Measurements from ENCODE around the gene IKZF1.

Gene IKZF1

DNA sequence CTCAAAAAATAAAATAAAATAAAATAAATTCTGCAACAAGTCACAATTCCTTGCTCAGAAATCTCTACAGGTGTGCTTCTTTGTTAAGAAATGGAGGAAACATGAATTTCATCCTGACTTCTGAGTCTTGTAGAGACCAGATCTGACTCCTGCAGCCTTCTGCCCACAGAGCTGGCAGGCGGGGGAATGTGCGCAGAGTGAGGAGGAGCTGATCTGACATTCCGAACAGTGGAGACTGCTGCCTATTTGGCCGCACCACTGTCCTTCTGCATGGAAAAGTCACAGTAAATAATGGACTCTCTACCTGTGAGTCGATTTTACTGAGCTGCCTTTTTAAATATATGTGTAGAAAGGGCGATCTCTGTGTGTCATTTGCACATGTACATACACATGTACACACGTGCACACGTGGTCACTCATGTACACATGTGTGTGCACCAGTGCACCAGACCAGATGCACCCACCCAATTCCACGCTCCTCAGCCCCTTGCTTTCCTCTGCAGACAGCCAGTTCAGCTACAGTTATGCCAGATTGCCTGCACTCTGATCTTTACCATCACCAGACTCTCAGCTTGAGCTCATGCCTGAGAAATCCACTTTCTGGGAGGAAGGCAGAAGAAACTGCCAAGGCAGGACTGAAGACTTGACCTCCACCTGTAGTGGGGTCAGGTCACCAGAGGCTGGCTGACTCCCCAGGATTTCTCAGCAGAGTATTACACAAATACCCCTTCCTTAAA, 54.9 kb downstream of the IKZF1 start:
- TF ChIP-seq CTCF (IDR thresholded peaks at IDR 0.05; ENCODE audit: borderline replicate concordance, extremely low read depth, low read length, poor library complexity, severe bottlenecking) (no peak), EZH2 (IDR thresholded peaks at IDR 0.05; ENCODE audit: borderline replicate concordance, low read depth, low read length, severe bottlenecking) (no peak)
- Histone ChIP-seq H3K9ac (ENCODE audit: low read depth, low read length) (peak overlapping the region; percentile 64), H3K4me2 (ENCODE audit: insufficient read depth, low read length) (peak overlapping the region; percentile 46), H3K4me3 (ENCODE audit: low read depth in 1 of 2, low read length in 2 of 2) (peak overlapping the region in 1 of 2 experiments; percentile 24; a peak in 1 of 4 replicates), H3K79me2 (ENCODE audit: insufficient read depth, low read length) (peaks cover 88% of the 10 kb centered on the region), H3K27me3 (ENCODE audit: insufficient read depth, low read length, poor library complexity) (no peaks in the 10 kb centered on the region), H3K27ac (ENCODE audit: low read length) (peak overlapping the region; percentile 95), H3K4me1 (ENCODE audit: insufficient read depth, low read length) (peaks cover 86% of the 10 kb centered on the region), H2AFZ (ENCODE audit: low read depth, low read length) (no peak overlapping the region), H3K36me3 (ENCODE audit: insufficient read depth, low read length) (peaks cover 68% of the 10 kb centered on the region), H4K20me1 (ENCODE audit: insufficient read depth, low read length) (no peaks in the 10 kb centered on the region), H3K9me3 (ENCODE audit: insufficient read depth, low read length, severe bottlenecking) (no peaks in the 10 kb centered on the region)
- DNase-seq (peak; percentile 50), ATAC-seq (ENCODE audit: insufficient read depth, low read depth) (peak; percentile 13; the same call in 1 of the 3 replicates)

DNA sequence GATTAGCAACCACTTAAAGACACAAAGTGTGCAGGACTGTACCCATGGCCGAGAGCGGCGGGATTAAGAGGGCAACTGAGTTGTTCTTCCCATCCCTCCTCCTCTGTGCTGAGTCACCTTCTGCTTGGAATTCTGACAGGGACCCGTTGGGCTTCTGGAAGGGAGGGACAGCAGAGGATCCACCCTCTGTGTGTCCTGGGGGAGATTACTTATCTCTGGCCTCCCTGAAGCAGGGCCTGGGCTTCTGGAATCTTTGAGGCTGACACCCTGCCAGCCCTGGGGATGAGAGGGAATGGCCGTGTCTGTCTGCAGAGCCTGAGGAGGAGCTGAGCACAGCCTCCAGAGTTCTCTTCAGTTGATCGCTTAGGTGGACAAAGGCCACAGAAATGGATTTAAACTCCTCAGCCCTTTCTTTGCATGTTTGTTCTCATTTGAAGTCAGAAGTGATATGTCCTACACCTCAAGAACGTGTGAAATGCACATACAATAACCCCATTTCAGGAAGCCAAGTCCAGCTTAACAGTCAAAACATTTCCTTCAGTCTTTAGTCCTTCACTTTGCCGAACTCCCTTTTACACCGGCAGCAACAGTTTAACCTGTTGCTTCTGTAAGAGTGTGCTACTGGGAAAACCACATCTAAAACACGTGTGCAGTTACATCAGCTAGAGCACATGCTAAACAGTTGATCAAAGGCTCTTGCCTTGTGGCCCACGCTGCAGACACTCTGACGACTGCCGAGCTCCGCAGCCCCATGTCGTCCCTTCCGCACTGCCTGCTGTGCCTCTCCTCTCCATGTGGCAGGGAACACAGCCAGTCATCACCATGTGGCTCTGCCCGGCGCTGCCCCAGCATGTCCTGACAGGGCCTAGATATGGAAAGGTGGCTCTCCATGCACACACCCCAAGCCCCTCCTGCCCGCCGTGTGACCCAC, 55.7 kb downstream of the IKZF1 start:
- H3K27ac ChIP-seq (ENCODE audit: low read length): peak overlapping the region; percentile 95
- peaks cover 80% of the 10 kb centered on the region for H3K4me1 ChIP-seq (ENCODE audit: insufficient read depth, low read length)
- H3K9ac ChIP-seq (ENCODE audit: low read depth, low read length): peak overlapping the region; percentile 64
- peak; percentile 22 for TF ChIP-seq CTCF (IDR thresholded peaks at IDR 0.05; ENCODE audit: borderline replicate concordance, extremely low read depth, low read length, poor library complexity, severe bottlenecking)
- TF ChIP-seq EZH2 (IDR thresholded peaks at IDR 0.05; ENCODE audit: borderline replicate concordance, low read depth, low read length, severe bottlenecking): no peak
- no peaks in the 10 kb centered on the region for H3K9me3 ChIP-seq (ENCODE audit: insufficient read depth, low read length, severe bottlenecking)
- H4K20me1 ChIP-seq (ENCODE audit: insufficient read depth, low read length): no peaks in the 10 kb centered on the region
- H3K27me3 ChIP-seq (ENCODE audit: insufficient read depth, low read length, poor library complexity): no peaks in the 10 kb centered on the region
- ATAC-seq (ENCODE audit: insufficient read depth, low read depth) (peak; percentile 94), DNase-seq (peak; percentile 93)
- H2AFZ ChIP-seq (ENCODE audit: low read depth, low read length): peak overlapping the region; percentile 26
- H3K4me3 ChIP-seq (ENCODE audit: low read depth in 1 of 2, low read length in 2 of 2): peak overlapping the region in 1 of 2 experiments; percentile 24; a peak in 1 of 4 replicates
- H3K4me2 ChIP-seq (ENCODE audit: insufficient read depth, low read length): peak overlapping the region; percentile 46
- H3K79me2 ChIP-seq (ENCODE audit: insufficient read depth, low read length): peaks cover 88% of the 10 kb centered on the region
- peaks cover 67% of the 10 kb centered on the region for H3K36me3 ChIP-seq (ENCODE audit: insufficient read depth, low read length)

- no peak overlapping the region for H3K4me2 ChIP-seq (ENCODE audit: insufficient read depth, low read length)
- peaks cover 87% of the 10 kb centered on the region for H3K79me2 ChIP-seq (ENCODE audit: insufficient read depth, low read length)
- no peaks in the 10 kb centered on the region for H4K20me1 ChIP-seq (ENCODE audit: insufficient read depth, low read length)
- H3K9ac ChIP-seq (ENCODE audit: low read depth, low read length): peak overlapping the region; percentile 16; the same call in 1 of the 2 replicates
- peak overlapping the region; percentile 95 for H3K27ac ChIP-seq (ENCODE audit: low read length)
- ATAC-seq (ENCODE audit: insufficient read depth, low read depth): no peak
- no peak overlapping the region for H3K4me3 ChIP-seq (ENCODE audit: low read depth in 1 of 2, low read length in 2 of 2)
- no peak for DNase-seq
- H3K9me3 ChIP-seq (ENCODE audit: insufficient read depth, low read length, severe bottlenecking): no peaks in the 10 kb centered on the region
- TF ChIP-seq CTCF (IDR thresholded peaks at IDR 0.05; ENCODE audit: borderline replicate concordance, extremely low read depth, low read length, poor library complexity, severe bottlenecking) (no peak), EZH2 (IDR thresholded peaks at IDR 0.05; ENCODE audit: borderline replicate concordance, low read depth, low read length, severe bottlenecking) (no peak)
- H2AFZ ChIP-seq (ENCODE audit: low read depth, low read length): no peak overlapping the region
- H3K27me3 ChIP-seq (ENCODE audit: insufficient read depth, low read length, poor library complexity): no peaks in the 10 kb centered on the region
- H3K36me3 ChIP-seq (ENCODE audit: insufficient read depth, low read length): peaks cover 69% of the 10 kb centered on the region
- H3K4me1 ChIP-seq (ENCODE audit: insufficient read depth, low read length): peaks cover 62% of the 10 kb centered on the region
Observed at GRCh38 chr7:50362142-50362541, 57.6 kb downstream of the IKZF1 start.

Data from DND-41 (cell line).